ENCODE data around the gene SIRPB2.
"Not testable (repeated sequence)": the region's sequence is repeated elsewhere in the genome, so short reads cannot be mapped to it uniquely, and the experiment has no call there.

SIRPB2 gene

GRCh38 chr20:1499528-1500420, 8.6 kb upstream of the SIRPB2 start:
- no peak for DNase-seq

DNA sequence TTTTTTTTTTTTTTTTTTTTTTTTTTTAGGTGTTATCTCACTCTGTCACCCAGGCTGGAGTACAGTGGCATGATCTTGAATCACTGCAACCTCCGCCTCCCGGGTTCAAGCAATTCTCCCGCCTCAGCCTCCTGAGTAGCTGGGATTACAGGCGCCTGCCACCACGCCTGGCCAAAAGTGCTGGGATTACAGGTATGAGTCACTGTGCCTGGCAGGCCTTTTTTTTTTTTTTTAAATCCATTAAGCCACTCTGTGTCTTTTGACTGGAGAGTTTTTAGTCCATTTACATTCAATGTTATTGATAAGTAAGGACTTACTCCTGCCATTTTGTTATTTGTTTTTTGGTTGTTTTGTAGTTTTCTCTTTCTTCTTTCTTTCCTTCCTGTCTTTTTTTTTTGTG, 6.2 kb upstream of the SIRPB2 start:
- not testable (repeated sequence) for DNase-seq

DNA sequence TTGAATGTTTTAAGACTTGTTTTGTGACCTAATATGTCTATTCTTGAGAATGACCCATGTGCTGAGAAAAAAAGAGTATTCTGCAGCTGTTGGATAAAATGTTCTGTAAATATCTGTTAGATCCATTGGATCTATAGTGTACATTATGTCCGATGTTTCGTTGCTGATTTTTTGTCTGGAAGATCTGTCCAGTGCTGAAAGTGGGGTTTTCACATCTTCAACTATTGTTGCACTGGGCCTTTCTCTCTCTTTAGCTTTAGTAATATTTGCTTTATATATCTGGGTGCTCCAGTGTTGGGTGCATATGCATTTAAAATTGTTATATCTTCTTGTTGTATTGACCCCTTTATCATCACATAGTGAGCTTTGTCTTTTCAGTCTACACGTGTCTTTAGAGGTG, 5.7 kb upstream of the SIRPB2 start:
- no peak for DNase-seq

- no peak for DNase-seq
Observed at GRCh38 chr20:1494436-1494835, 3.2 kb upstream of the SIRPB2 start.

DNA sequence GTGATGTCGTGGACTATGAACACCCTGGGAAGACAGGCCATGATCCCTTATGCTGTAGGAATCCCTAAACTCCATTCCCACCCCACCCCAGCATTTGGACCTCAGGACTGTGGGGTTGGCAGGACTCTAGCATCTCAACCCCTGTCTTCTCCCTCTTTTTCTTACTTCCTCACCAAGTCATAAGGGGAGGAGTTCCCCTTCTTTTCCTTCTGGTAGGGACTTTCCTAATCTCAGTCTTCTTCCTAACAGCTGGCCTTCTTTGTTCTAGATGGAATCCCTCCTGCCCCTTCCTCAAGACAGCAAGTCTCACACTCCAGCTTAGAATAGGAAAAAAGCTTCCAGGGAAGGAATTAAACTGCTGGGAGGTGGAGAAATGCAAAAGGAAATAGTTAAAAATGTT, 2.3 kb upstream of the SIRPB2 start:
- no peak for DNase-seq

GRCh38 chr20:1491860-1492642, 831 bp upstream of the SIRPB2 start:
- DNase-seq: no peak

DNA sequence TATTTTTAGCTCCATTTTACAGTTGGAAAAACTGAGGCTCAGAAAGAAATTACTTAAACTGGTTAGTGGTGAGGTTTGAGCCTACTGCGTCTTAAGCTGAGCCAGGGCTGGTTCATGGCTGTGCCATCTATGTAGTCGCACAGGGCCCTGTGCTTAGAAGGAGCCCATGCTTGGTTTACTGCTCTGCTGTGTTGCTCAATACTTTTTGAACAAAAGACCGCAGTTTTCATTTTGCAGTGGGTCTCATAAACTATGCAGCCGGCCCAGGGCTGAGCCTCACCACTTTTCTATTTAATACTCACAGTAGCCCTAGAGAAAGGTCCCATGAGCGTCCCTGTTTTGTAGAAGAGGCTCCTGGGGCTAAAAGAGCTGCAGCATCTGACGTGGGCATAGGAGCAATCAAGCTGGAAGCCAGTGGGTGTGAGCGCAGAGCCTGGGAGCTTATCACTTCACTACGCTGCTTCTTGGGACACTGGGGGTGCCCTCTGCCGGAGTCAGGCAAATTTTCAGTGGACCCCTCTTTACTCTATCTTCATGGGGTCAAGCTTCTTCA, 501 bp downstream of the SIRPB2 start:
- no peak for DNase-seq

- DNase-seq: no peak
Observed at GRCh38 chr20:1489764-1490436, 1.3 kb downstream of the SIRPB2 start.

- no peak for DNase-seq
Observed at GRCh38 chr20:1489325-1489724, 1.9 kb downstream of the SIRPB2 start.

GRCh38 chr20:1486566-1486965, 4.7 kb downstream of the SIRPB2 start:
- no peak for DNase-seq

DNA sequence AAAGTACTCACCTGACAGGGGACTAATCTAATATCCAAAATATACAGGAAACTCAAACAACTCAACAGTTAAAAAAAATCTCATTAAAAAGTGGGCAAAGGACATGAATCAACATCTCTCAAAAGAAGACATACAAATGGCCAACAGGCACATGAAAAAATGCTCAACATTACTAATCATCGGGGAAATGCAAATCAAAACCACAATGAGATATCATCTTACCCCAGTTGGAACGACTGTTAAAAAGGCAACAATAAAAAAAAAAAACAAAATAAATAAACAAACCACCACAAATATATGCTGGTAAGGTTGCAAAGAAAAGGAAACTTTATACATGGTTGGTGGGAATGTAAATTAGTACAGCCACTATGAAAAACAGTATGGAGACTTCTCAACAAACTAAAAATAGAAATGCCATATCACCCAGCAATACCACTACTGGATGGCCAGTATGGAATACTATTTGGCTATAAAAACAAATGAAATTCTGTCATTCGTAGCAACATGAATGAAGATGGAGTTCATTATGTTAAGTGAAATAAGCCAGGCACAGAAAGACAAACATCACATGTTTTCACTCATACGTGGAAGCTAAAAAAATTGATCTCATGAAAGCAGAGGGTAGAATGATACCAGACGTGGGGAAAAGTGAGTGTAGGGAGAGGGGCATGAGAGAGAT, 6.6 kb downstream of the SIRPB2 start:
- DNase-seq: no peak

DNA sequence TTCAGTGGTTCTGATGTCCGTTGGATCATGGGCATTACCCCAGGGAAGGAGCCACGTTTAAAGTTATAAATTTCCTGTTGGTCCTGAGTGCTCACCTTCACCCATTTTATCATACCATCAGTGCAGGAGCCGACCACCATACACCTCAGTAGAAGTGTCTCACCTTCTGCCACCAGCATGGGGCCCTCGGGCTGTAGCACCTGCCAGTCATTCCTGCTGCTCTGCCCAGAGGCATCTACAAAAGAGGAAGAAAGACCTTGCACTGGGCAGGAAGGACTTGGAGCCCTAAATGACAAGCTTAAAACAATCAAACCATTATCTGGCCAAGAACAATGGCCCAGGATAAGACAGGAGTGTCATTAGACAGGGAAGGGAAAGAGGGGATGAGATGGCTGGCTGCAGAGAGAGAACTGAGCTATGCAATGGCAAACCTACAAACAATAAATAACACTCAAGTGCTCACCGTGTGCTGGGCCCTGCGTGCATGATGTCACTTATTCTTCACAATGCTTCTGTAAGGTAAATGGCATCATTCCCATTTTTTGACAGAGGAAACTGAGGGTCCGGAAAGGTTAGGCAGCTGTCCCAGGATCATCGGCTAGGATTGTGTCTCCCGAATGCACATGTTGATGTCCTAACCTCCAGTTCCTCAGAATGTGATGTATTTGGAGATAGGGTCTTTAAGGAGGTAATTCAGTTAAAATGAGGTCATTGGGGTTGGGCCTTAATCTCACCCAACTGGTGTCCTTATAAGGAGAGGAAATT, 11.2 kb downstream of the SIRPB2 start:
- DNase-seq: no peak

DNA sequence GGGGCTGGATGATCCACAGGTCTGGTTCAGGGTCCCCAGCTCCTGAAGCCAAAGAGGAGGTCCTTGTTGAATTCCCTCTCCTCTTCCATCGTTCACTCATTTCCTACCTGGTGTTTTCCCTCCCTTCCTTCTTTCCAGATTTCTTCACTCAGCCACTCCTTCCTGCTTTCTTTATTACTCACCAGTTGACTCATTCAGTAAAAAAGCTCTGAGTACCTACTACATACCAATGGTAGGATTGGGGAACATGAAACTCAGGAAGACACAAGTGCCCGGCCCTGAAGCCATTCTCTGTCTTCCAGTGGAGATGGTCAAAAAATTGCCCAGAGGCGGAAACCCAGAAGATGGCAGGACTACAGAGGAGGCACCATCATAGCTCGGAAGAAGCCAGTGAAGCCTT, 12.7 kb downstream of the SIRPB2 start:
- DNase-seq: peak; percentile 33

- DNase-seq: no peak
Observed at GRCh38 chr20:1477896-1478490, 13.2 kb downstream of the SIRPB2 start.

- no peak for DNase-seq
Observed at GRCh38 chr20:1474817-1475603, 16.2 kb downstream of the SIRPB2 start.

- DNase-seq: no peak
Observed at GRCh38 chr20:1474325-1474724, 16.9 kb downstream of the SIRPB2 start.

DNA sequence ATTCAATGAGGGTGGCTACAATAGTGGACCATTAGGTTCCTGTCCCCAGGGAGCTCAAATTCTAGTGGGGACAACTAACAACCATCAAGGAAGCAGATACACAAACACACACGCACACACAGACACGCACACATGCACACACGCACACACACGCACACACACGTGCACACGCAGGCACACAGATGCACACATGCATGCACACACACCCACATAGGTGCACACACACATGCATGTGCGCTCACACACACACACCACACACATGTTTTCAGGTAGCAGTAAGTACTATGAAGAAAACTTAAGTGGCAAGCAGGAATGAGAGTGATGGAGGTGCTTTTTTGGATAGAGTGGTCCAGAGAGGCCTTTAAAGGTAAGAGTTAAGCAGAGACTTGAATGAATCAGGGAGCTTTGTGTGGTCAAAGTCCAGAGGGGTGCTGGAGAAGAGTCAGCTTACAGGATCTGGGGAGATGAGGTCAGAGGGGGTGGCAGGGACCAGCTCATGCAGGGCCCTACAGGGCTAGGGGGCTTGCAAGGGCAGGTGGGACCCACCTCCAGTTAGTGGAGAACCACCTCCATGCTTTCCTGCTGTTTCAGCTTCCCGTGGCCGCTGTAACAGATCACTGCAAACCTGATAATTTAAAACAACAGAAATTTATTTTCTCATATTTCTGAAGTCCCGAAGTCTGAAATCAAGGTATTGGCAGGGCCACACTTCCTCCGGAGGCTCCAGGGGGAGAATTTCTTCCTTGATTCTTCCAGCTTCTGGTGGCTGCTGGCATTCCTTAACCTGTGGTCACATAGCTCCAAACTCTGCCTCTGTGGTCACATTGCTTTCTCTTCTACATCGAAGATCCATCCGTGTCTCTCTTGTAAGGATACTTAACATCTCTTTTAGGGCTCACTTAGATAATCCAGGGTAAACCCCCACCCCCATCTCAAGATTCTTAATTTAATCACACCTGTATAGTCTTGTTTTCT, 17.7 kb downstream of the SIRPB2 start:
- DNase-seq: no peak

DNA sequence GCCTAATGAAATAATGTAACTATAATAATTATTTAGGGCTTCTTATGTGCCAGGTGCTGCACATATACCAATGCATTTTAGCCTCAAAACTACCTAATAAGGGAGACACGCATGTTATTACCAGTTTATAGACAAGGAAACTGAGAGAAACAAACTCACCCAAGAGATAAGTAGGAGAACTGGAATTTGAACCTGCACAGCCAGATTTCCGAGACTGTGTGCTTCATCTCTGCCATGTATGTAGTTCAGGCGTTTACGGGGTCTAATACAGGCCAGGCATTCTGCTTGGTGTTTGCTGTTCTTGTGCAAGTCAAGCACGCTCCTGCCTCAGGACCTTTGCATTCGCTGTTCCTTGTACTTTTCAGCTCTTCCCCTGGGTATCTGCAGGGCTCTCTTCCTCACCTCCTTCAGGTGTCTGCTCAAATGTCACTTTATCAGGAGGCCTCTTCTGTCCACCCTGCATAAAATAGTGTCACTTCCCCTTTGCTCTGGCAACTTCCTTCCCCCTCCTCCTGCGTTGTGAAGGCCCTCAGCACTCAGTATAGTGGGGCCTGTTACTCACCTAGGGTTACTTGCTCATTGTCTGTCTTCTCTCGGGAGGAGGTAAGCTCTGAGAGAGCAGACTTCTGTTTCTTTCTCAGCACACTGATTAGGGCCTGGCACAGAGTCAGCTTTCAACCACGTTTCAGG, 18.5 kb downstream of the SIRPB2 start:
- DNase-seq: no peak

GRCh38 chr20:1471242-1471641, 20.0 kb downstream of the SIRPB2 start:
- no peak for DNase-seq

All from amniotic stem cell (primary cell).